Panc1 (cell line): ENCODE results near the gene PGM2. TPM values are rescaled to one million over a fixed set of nuclear protein-coding genes. Genes with fewer than 3 reads are reported as not detected.
"Not testable (repeated sequence)": the region's sequence is repeated elsewhere in the genome, so short reads cannot be mapped to it uniquely, and the experiment has no call there.

Experiments
- ATAC-seq: fragments of 200-7000 bp; cut with Tn5 transposase; 2 replicates; pipeline ENCODE4 v1.9.1; 2020; ENCODE audit warnings: mild to moderate bottlenecking, moderate library complexity
- BruUV-seq: library from RNA; stranded (reverse); fragments of 400-500 nt; replicated peaks from 2 replicates; lab custom pipeline; 2021; lab: Mats Ljungman, UMichigan
- CTCF ChIA-PET: fragments of 300-600 bp; sonication (Branson Sonifier 250); formaldehyde crosslinking; loops from one replicate; lab custom pipeline; 2022; ENCODE audit warnings: antibody characterized with exemption; lab: Charles Lee
- POLR2A ChIA-PET: fragments of 300-600 bp; sonication (Branson Sonifier 250); formaldehyde crosslinking; loops from one replicate; lab custom pipeline; 2022; ENCODE audit warnings: antibody characterized with exemption; lab: Charles Lee
- DNase-seq: peaks from one replicate; pipeline ENCODE4 v3.0.0-alpha.2; 2010; ENCODE audit warnings: low read depth, low spot score
- H3K27ac ChIP-seq: 2 replicates; pipeline ENCODE4 v1.5.1; 2011; ENCODE audit warnings: mild to moderate bottlenecking, low read length, inconsistent platforms
- H3K27me3 ChIP-seq: fragments of 200-500 bp; sonication (Bioruptor generic); 2 replicates; pipeline ENCODE4 v1.6.0; 2014; ENCODE audit warnings: low read length, inconsistent platforms; ENCODE audit not compliant: control insufficient read depth, insufficient read depth
- H3K36me3 ChIP-seq: fragments of 200-500 bp; sonication (Bioruptor generic); 2 replicates; pipeline ENCODE4 v1.5.1; 2014; ENCODE audit warnings: inconsistent platforms, mild to moderate bottlenecking, low read length, moderate library complexity; ENCODE audit not compliant: control insufficient read depth, insufficient read depth
- H3K4me1 ChIP-seq: 2 replicates; pipeline ENCODE4 v1.5.1; 2011; ENCODE audit warnings: inconsistent platforms, mild to moderate bottlenecking, low read length, moderate library complexity; ENCODE audit not compliant: control insufficient read depth, insufficient read depth
- H3K4me3 ChIP-seq, 2 experiments: 2 replicates each; pipeline ENCODE4 v1.5.1; 2011 to 2012; ENCODE audit warnings: low read depth in 2 of 2, low read length in 2 of 2, mild to moderate bottlenecking in 2 of 2, inconsistent platforms in 1 of 2, moderate library complexity in 1 of 2
- H3K9me3 ChIP-seq: fragments of 200-500 bp; sonication (Bioruptor generic); 2 replicates; pipeline ENCODE4 v1.5.1; 2014; ENCODE audit warnings: low read depth, mild to moderate bottlenecking, inconsistent platforms, low read length, moderate library complexity; ENCODE audit not compliant: control insufficient read depth, insufficient read depth
- POLR2AphosphoS5 ChIP-seq: IDR thresholded peaks from 2 replicates; pipeline ENCODE4 v1.6.1; 2012; ENCODE audit warnings: mild to moderate bottlenecking, low read depth, low read length, moderate library complexity
- SIN3A ChIP-seq: IDR thresholded peaks from 2 replicates; pipeline ENCODE4 v1.6.1; 2012; ENCODE audit warnings: low read depth, mild to moderate bottlenecking, low read length, moderate library complexity, borderline replicate concordance; ENCODE audit not compliant: insufficient read depth
- TCF7L2 ChIP-seq: IDR thresholded peaks from 2 replicates; pipeline ENCODE4 v1.6.1; 2011; ENCODE audit warnings: mild to moderate bottlenecking, low read depth, low read length, inconsistent platforms
- in situ Hi-C: cut with HindIII; loops from 2 replicates; pipeline ENCODE4 v1.10.0; 2016; ENCODE audit warnings: low sequenced_read_pairs, low pct_unique_long_range_greater_than_20kb
- intact Hi-C: fragments of 100-400 bp; cut with micrococcal nuclease; formaldehyde crosslinking; loops from one replicate; pipeline ENCODE4 v1.10.0; 2022; ENCODE audit not compliant: unreplicated experiment
- total RNA-seq: library from RNA; stranded (reverse); gene quantifications from one replicate; pipeline ENCODE4 v1.2.1, GENCODE V29; 2021; ENCODE audit not compliant: unreplicated experiment
- TF ChIP-seq, protein P1 (sequence below), 2 experiments: IDR thresholded peaks; 2 replicates each; pipeline ENCODE4 v1.6.1; 2011 to 2012; ENCODE audit warnings: low read depth in 2 of 2, control low read depth in 1 of 2, low read length in 1 of 2, mild to moderate bottlenecking in 1 of 2, moderate library complexity in 1 of 2; ENCODE audit not compliant: insufficient read depth in 1 of 2
- TF ChIP-seq, protein P2 (sequence below): fragments of 450-650 bp; IDR thresholded peaks from 2 replicates; pipeline ENCODE4 v1.5.1; 2017; ENCODE audit warnings: mild to moderate bottlenecking

Gene PGM2
- total RNA-seq, 1 experiment from 2014 or later: 15.4 TPM

DNA sequence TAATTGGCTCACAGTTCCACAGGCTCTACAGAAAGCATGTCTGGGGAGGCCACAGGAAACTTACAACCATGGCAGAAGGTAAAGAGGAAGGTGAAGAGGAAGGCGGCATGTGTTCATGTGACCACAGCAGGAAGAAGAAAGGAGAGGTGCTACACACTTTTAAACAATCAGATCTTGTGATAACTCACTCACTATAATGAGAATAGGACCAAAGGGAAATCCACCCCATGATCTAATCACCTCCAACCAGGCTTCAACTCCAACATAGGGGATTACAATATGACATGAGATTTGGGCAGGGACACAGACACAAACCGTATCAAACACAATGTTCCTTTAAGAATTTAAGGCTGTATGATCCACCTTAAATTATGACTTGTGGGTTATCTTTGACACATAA is 10.5 kb upstream of the PGM2 start:
- no peak for ATAC-seq
- intact Hi-C loops: no loop called here

DNA sequence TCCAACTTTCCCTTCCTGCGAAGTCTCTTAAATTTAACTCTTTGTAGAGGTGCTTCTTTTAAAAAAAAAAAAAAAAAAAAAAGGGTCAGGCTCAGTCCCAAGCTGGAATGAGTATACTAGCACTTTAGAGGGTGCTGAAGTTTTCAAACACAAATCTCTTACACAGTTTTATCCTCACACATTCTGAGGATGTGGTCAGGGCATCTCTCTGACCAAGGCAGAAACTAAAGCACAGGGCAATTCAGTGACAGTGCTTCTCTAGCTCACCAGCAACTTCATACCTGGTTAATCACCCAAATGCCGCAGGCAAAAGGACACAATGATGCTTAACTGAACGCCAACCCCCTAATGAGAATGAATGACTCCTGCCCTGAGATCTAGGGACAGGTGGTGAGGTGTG is 9.8 kb upstream of the PGM2 start:
- POLR2A ChIA-PET: no interaction called here
- TF ChIP-seq TCF7L2 (no peak), SIN3A (no peak), POLR2AphosphoS5 (no peak)
- TF ChIP-seq, protein P1, sequence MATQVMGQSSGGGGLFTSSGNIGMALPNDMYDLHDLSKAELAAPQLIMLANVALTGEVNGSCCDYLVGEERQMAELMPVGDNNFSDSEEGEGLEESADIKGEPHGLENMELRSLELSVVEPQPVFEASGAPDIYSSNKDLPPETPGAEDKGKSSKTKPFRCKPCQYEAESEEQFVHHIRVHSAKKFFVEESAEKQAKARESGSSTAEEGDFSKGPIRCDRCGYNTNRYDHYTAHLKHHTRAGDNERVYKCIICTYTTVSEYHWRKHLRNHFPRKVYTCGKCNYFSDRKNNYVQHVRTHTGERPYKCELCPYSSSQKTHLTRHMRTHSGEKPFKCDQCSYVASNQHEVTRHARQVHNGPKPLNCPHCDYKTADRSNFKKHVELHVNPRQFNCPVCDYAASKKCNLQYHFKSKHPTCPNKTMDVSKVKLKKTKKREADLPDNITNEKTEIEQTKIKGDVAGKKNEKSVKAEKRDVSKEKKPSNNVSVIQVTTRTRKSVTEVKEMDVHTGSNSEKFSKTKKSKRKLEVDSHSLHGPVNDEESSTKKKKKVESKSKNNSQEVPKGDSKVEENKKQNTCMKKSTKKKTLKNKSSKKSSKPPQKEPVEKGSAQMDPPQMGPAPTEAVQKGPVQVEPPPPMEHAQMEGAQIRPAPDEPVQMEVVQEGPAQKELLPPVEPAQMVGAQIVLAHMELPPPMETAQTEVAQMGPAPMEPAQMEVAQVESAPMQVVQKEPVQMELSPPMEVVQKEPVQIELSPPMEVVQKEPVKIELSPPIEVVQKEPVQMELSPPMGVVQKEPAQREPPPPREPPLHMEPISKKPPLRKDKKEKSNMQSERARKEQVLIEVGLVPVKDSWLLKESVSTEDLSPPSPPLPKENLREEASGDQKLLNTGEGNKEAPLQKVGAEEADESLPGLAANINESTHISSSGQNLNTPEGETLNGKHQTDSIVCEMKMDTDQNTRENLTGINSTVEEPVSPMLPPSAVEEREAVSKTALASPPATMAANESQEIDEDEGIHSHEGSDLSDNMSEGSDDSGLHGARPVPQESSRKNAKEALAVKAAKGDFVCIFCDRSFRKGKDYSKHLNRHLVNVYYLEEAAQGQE (IDR thresholded peaks at IDR 0.05; ENCODE audit: insufficient read depth in 1 of 2, low read depth in 2 of 2, low read length in 1 of 2): no peak
- TF ChIP-seq, protein P2, sequence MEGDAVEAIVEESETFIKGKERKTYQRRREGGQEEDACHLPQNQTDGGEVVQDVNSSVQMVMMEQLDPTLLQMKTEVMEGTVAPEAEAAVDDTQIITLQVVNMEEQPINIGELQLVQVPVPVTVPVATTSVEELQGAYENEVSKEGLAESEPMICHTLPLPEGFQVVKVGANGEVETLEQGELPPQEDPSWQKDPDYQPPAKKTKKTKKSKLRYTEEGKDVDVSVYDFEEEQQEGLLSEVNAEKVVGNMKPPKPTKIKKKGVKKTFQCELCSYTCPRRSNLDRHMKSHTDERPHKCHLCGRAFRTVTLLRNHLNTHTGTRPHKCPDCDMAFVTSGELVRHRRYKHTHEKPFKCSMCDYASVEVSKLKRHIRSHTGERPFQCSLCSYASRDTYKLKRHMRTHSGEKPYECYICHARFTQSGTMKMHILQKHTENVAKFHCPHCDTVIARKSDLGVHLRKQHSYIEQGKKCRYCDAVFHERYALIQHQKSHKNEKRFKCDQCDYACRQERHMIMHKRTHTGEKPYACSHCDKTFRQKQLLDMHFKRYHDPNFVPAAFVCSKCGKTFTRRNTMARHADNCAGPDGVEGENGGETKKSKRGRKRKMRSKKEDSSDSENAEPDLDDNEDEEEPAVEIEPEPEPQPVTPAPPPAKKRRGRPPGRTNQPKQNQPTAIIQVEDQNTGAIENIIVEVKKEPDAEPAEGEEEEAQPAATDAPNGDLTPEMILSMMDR: no peak
- Histone ChIP-seq H3K4me1 (no peaks in the 10 kb centered on the region), H3K9me3 (no peaks in the 10 kb centered on the region), H3K27me3 (no peaks in the 10 kb centered on the region), H3K4me3 (no peak overlapping the region), H3K36me3 (no peaks in the 10 kb centered on the region), H3K27ac (no peak overlapping the region)
- in situ Hi-C loops (no loop called here), intact Hi-C loops (no loop called here)
- ATAC-seq (no peak), DNase-seq (no peak)
- CTCF ChIA-PET: no interaction called here
- BruUV-seq: no TSS peak

More for the DNA sequence above, 10.5 kb upstream of the PGM2 start:
- no peak overlapping the region for H3K27ac ChIP-seq
- H3K4me1 ChIP-seq: no peaks in the 10 kb centered on the region
- BruUV-seq: no TSS peak
- no peaks in the 10 kb centered on the region for H3K27me3 ChIP-seq
- H3K36me3 ChIP-seq: no peaks in the 10 kb centered on the region
- H3K4me3 ChIP-seq: no peak overlapping the region
- no peak for DNase-seq
- in situ Hi-C loops: no loop called here
- TF ChIP-seq TCF7L2 (no peak), SIN3A (no peak), POLR2AphosphoS5 (no peak)
- ChIA-PET POLR2A (no interaction called here), CTCF (no interaction called here)
- no peaks in the 10 kb centered on the region for H3K9me3 ChIP-seq

DNA sequence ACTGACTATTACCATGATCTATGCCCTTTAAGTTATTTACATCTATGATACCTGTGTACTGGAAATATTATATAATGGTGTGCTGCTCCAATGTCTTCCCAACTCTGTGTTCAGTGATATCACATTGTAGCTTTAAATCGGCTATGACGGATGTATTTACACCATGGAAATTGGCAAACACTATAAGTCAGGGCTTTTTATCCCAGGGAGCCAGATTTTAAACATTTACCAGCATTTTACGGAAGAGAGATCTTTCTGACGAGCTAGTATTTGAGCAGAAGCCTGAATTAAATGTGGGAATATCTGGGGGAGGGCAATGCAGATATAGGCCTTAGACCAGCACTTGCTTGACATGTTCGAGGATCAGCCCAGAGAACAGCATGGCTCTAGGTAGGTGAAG is 7.7 kb upstream of the PGM2 start:
- TF ChIP-seq POLR2AphosphoS5: no peak
- TF ChIP-seq TCF7L2: no peak
- TF ChIP-seq, protein P2: no peak
- TF ChIP-seq, protein P1 (IDR thresholded peaks at IDR 0.05; ENCODE audit: insufficient read depth in 1 of 2, low read depth in 2 of 2, low read length in 1 of 2): no peak
- no peak for TF ChIP-seq SIN3A
- DNase-seq (no peak), ATAC-seq (no peak)
- in situ Hi-C loops: no loop called here
- Histone ChIP-seq H3K9me3 (no peaks in the 10 kb centered on the region), H3K36me3 (no peaks in the 10 kb centered on the region), H3K27ac (no peak overlapping the region), H3K4me3 (no peak overlapping the region), H3K4me1 (no peaks in the 10 kb centered on the region), H3K27me3 (no peaks in the 10 kb centered on the region)
- CTCF ChIA-PET: no interaction called here
- BruUV-seq: no TSS peak
- intact Hi-C loops: no loop called here
- POLR2A ChIA-PET: no interaction called here

DNA sequence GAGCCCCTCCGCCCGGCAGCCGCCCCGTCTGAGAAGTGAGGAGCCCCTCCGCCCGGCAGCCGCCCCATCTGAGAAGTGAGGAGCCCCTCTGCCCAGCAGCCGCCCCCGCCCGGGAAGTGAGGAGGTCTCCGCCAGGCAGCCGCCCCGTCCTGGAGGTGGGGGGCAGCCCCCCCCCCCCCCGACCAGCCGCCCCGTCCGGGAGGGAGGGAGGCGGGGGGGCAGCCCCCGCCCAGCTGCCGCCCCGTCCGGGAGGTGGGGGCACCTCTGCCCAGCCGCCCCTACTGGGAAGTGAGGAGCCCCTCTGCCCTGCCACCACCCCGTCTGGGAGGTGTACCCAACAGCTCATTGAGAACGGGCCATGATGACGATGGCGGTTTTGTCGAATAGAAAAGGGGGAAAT is 6.0 kb upstream of the PGM2 start:
- POLR2A ChIA-PET, H3K4me1 ChIP-seq, intact Hi-C loops, ATAC-seq, in situ Hi-C loops, H3K36me3 ChIP-seq, H3K9me3 ChIP-seq, H3K27ac ChIP-seq, BruUV-seq, DNase-seq, CTCF ChIA-PET, H3K27me3 ChIP-seq, H3K4me3 ChIP-seq: not testable (repeated sequence)
